Activated gamma-delta T cell treated with Interleukin-2 at 50 U/mL for 16 hours (primary cell): ENCODE data around the gene USP3.

Experiments used
- DNase-seq: peaks from one replicate; pipeline ENCODE4 v3.0.0-alpha.2; 2020

Gene USP3, protein sequence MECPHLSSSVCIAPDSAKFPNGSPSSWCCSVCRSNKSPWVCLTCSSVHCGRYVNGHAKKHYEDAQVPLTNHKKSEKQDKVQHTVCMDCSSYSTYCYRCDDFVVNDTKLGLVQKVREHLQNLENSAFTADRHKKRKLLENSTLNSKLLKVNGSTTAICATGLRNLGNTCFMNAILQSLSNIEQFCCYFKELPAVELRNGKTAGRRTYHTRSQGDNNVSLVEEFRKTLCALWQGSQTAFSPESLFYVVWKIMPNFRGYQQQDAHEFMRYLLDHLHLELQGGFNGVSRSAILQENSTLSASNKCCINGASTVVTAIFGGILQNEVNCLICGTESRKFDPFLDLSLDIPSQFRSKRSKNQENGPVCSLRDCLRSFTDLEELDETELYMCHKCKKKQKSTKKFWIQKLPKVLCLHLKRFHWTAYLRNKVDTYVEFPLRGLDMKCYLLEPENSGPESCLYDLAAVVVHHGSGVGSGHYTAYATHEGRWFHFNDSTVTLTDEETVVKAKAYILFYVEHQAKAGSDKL

GRCh38 chr15:63504247-63504978 is at the start of gene USP3:
TSS of gene USP3 (plus strand) at chr15:63504593. CDS start at chr15:63504740, 147 bp downstream.
- peak; percentile 92 for DNase-seq

- no peak for DNase-seq
Measured at GRCh38 chr15:63456258-63456657, 48.1 kb upstream of the USP3 start.

DNA sequence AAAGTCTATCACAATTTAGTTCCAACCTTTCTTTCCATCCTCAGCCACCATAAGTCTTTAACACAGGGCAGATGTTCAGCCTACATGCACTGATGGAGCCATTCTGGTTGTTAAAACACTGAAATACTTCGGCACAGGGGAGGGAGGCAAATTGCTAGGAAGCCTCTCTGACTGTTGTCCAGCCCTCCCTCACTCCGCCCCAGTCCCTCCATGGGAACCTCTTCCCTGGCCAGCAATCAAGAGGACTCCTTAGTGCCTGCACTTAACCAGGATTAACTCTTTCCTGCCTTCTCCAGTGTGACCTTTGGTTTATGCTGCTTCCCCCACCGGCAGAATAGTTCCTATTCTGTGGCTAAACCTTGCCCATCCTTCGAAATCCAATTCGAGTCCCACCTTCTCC is 47.0 kb upstream of the USP3 start:
- no peak for DNase-seq

GRCh38 chr15:63458026-63458425 is 46.4 kb upstream of the USP3 start:
- DNase-seq, result no peak

DNA sequence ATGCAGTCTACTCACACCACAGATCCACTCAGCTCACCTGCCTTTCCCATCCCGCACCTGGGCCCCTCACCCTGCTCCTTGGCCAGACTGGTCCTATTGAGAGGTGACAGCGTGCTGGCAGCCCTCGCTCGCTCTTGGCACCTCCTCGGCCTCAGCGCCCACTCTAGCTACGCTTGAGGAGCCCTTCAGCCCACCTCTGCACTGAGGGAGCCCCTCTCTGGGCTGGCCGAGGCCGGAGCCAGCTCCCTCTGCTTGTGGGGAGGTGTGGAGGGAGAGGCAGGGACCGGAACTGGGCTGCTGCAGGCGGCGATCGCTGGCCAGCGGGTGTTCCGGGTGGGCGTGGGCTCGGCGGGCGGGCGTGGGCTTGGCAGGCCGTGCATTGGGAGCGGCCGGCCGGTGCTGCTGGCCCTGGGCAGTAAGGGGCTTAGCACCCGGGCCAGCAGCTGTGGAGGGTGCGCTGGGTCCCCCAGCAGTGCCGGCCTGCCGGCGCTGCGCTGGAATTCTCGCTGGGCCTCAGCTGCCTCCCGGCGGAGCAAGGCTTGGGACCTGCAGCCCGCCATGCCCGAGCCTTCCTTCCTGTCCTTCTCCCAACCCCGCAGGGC is 45.5 kb upstream of the USP3 start:
- DNase-seq, result no peak

DNA sequence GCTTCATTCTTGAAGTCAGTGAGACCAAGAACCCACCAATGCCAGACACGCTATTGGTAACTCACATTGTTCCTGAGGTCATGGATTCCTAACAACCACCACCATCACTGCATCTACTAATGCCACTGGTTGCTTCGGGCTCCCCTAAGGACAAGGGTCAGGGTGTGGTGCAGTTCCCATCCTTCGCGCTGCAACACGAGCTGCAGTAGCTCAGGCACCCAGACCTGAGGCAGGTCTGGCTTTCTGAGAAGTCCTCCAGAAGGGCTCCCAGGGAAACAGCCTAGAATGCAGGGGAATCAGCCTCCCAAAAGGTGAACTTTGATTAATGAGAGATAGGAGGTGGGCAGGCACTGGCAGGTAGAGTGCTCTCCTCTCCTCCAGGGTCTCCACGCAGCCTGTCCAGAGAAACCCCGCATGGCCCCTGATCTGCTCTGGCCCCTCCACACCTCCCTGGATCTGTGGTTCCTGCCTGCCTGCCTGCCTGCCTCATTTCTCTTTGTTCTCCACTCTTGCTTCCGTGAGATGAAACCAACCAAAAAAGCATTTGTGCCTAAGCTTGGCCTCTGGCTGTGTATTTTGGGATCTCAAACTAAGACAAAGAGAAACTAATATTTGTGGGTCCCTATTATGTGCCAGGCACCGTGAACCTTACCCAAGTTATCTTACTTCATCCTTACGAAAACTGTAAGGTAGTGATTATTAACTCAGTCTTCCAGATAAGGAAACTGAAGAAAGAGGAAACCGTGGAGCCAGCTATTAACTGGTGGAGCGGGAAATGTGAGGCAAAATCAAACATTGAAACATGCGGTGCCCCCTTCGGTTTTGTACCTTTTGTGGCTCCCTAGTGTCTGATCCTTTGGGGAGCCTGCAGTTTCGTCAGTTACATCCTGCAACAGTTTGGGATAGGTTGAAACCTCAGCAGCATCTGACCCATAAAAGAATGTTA is 43.9 kb upstream of the USP3 start:
- no peak for DNase-seq

DNA sequence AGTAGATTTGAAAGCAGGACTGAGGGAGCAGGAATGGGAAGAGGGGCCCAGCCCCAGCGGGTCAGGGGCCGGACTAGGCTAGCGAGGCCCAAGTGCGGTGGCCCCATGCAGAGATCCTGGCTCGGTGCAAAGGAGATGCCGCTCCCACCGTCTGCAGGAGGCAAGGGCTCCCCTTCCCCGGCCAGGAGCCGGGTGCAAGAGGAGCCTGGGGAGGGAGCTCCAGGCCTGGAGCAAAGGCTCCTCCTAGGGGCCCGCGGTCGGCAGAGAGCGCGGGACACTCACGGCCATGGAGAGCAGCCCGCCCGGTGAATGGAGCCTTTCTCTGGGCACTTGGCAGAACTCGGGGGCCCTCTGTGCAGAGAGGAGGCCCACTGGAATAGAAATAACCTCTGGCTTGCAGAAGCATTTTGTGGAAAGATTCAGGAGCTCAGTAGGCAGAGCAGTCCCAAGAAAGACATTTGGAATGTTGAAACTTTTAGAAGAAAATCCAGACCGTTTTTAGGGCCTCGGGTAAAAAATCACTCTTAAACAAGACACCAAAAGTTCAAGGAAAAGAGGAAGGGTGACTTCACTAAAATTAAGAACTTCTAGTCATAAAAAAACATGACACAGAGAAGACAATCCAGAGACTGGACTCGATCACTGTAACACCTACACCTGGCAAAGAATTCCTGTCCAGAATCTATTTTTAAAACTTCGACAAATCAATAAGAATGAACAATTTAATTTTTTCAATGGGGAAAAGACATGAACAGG is 43.0 kb upstream of the USP3 start:
- DNase-seq, result no peak

DNA sequence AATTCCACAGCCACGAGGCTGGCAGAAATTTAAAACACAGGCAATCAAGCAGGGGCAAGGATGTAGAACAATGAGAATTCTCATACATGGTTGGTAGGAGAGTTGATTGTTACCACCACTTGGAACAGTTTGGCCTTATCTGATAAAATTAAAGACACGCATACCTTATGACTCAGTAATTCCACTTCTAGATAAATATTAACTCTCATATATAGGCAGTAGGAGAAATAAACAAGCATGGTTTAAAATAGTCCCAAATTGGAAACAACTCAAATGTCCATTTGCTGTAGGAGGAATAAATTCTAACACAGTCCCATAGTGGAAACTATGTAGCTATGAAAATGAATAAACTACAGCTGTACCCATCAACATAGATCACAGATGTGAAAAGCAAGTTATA is 42.3 kb upstream of the USP3 start:
- no peak for DNase-seq

GRCh38 chr15:63463036-63463435 is 41.4 kb upstream of the USP3 start:
- DNase-seq, result no peak

- DNase-seq, result no peak
Measured at GRCh38 chr15:63463793-63464192, 40.6 kb upstream of the USP3 start.

GRCh38 chr15:63465104-63465503 is 39.3 kb upstream of the USP3 start:
- DNase-seq, result no peak

- DNase-seq, result peak; percentile 52
Measured at GRCh38 chr15:63466378-63467192, 37.8 kb upstream of the USP3 start.

DNA sequence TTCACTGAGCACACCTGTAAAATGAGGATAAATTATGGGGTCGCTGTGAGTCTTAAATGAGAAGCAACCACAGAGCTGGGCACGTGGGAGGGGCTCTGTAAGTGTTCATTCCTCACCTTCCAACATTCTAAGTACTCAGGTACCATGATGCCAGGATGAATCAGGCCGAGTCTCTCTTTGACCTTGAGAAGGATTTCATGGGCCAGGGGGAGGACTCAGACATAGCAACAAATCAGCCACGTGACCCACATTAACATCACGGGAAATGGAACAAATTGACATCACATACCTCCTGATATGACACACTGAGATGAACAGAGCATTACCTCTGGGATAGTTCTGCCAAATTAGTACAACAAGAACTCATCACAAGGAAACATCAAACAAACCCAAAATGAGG is 35.2 kb upstream of the USP3 start:
- no peak for DNase-seq

DNA sequence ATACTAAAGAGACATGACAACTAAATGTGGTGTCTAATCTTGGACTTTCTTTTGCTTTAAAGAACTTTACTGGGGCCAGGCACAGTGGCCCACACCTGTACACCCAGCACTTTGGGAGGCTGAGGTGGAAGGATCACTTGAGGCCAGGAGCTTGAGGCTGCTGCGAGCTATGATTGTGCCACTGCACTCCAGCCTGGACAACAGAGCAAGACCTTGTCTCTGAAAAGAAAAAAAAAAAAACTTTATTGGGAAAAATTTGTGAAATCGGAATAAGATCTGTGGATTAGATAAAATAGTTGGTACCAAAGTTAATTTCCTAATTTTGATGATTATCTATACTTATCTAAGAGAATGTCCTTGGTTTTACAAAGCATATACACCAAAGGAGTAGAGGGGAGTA is 34.4 kb upstream of the USP3 start:
- no peak for DNase-seq

DNA sequence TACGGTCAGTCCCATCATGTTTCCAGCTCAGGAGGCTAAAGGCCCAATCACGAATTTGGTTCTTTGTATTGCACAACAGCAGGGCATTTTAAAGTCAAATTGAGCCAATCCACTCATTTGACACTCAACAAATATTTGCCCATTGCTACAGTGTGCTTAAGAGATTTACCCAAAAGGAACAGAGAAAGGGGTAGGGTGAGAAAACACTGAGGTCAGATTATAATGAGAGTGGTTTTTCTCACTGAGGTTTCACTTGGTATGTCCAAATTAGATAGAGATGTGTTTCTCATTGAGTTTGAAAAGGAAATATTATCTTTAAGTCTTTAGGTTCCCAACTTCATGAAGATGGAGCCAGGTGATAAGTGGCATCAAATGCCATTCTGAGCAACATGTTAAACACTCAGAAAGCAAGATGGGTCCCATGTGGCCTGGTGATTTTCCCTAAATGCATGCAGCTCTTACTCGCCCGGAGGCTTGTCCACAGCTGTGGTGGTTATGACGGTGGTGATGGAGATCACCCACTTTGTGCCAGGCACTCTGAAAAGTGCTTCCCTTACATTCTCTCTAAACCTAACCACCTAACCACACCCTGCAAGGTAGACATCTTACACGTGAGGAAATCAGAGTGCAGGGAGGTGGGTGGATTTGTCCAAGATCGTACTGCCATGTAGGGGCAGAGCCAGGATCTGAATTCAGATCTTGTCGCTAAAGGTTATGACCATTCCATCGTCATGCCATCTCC is 31.2 kb upstream of the USP3 start:
- no peak for DNase-seq

DNA sequence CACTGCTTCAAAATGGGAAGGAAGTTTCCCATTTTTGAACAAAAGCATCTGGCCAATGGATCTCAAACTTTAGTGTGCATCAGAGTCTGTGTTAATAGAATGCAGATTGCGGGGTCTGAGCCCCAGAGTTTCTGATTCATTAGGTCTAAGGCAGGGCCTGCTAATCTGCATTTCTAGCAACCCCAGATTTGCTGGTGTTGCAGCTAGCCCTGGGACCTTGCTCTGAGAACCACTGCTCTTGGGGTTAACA is 30.7 kb upstream of the USP3 start:
- DNase-seq, result no peak

DNA sequence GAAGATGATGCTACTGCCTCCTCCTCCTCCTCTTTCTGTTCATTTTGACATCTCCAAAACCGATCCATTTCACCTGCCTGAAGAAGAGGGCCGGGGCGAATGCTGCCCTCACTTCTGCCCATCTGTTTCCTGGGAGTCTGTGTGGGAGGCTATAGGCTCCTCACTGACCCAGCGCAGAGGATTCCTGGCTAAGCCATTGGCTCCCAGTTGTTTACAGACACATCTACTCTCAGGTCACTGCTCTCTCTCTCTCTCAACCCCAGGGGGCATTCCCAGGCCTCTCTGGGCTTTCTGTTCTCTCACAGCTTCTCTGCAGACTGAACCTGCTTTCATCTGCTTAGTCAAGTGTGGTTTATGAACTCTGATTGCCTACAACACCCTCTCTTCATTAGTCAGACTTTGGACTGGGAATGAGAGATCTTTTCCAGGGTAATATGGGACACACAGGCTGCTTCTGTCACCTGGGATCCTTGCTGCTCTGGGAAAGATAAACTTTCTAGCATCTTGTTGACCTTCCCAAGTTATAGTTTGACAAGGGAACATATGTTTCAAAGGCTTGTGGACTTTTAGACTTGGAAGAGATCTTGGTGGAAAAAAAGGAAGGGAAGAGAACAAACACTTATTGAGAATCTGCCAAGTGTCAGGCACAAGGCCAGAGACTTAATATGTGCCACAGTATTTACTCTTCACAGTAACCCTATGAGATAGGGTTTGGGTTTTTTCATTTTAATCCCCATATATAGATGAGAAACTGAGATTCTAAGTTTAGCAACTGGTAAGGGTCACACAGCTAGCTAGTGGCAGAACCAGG is 30.2 kb upstream of the USP3 start:
- peak; percentile 31 for DNase-seq

- DNase-seq, result no peak
Measured at GRCh38 chr15:63474810-63475316, 29.5 kb upstream of the USP3 start.

- DNase-seq, result no peak
Measured at GRCh38 chr15:63475707-63476106, 28.7 kb upstream of the USP3 start.
